Measurements from ENCODE around the gene RHOC. TPM values are rescaled to one million over a fixed set of nuclear protein-coding genes. Genes with fewer than 3 reads are reported as not detected.

RHOC gene
- total RNA-seq, 1 donor from 2014 or later = 516 TPM

- DNase-seq (ENCODE audit: low read depth) = no peak
Observed at GRCh38 chr1:112701227-112702066, 5.5 kb downstream of the RHOC start.

DNA sequence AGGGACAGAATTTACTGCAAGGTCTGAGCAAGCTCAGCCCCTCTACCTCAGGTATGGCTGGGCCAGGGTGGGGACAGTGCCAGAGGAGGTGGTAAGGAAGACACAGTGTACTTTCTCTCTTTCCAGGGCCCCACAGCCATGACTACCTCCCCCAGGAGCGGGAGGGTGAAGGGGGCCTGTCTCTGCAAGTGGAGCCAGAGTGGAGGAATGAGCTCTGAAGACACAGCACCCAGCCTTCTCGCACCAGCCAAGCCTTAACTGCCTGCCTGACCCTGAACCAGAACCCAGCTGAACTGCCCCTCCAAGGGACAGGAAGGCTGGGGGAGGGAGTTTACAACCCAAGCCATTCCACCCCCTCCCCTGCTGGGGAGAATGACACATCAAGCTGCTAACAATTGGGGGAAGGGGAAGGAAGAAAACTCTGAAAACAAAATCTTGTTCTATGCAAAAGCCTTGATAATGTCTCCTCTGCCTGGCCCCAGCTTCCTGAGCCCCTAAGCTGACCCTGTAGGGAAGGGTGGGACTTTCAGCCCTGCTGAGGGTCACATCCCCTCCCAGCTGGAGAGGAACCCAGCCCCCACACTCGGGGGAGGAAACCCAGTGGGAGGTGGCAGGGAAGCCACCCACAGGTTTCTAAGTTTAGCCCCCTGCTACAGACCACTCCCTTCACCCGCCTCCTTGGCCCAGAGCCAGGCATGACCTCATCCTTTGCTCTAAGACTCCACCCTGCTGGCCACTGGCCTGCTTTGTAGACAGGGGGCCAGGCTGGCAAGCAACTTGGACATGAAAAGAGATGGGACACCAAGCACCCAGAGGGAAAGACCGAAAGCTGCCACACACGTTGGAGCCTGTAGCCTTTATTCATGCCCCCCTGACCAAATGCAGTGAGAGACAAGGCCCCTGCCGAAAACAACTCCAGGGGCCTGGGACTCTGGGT lies 6.4 kb downstream of the RHOC start:
- peak; percentile 92 for DNase-seq (ENCODE audit: low read depth)

DNA sequence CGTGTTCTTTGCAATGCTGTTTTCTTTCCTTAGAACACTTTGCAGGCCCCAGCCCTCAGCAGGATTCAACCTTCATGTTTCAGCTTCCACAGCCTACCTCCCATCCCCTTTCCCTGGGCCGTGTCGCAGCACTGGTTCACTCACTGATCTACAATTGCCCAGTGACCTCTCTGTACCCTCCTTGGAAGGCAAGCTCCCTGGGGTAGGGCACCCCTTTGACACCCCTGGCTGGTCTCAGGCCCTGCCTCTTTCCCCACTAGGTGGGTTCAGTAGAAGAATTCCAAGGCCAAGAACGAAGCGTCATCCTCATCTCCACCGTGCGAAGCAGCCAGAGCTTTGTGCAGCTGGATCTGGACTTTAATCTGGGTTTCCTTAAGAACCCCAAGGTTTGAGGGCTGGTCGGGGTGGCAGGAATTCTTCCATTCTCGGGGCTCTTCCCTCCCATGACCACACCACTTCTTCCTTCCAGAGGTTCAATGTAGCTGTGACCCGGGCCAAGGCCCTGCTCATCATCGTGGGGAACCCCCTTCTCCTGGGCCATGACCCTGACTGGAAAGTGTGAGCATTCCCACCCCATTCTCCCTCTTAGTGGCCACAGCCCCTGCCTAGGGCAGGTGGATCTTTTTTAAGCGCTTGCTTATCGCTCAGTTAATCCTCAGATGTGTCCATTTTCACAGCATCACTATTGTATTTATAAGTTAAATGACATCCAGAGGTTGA lies 7.3 kb downstream of the RHOC start:
- DNase-seq (ENCODE audit: low read depth) = no peak

GRCh38 chr1:112698366-112699310 lies 8.3 kb downstream of the RHOC start:
- DNase-seq (ENCODE audit: low read depth) = no peak

DNA sequence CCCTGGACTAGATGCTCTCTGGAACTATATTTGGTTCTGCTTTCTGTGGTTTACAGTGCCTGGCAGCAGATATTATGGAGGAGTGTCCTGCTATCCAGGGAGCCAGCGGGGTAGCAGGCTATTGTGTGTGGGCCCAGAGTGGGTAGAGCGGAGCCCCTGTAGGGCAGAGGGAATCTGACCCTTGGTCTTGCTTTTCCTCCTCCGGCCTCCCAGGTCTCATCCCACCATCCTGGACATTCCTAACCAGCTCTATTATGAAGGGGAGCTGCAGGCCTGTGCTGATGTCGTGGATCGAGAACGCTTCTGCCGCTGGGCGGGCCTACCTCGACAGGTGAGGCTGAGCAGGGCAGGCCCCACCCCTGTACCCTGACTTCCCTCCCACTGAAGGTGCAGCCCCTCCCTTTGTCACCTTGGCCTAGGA lies 9.1 kb downstream of the RHOC start:
- DNase-seq (ENCODE audit: low read depth) = no peak

- DNase-seq (ENCODE audit: low read depth) = no peak
Observed at GRCh38 chr1:112696578-112697314, 10.2 kb downstream of the RHOC start.

DNA sequence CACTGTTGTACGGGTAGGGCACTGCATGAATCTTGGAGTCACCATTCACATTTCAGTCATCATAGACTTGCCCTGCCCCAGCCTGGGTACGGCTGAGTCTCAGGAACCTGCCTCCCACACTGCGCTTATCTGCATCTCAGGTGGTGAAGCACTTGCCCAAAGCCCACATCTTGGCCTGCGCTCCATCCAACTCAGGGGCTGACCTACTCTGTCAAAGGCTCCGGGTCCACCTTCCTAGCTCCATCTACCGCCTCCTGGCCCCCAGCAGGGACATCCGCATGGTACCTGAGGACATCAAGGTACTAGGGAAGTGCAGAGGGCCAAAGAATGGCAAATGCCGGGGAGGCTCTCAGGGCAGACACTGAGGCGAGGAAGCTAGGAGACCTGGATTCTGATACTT lies 11.7 kb downstream of the RHOC start:
- no peak for DNase-seq (ENCODE audit: low read depth)

DNA sequence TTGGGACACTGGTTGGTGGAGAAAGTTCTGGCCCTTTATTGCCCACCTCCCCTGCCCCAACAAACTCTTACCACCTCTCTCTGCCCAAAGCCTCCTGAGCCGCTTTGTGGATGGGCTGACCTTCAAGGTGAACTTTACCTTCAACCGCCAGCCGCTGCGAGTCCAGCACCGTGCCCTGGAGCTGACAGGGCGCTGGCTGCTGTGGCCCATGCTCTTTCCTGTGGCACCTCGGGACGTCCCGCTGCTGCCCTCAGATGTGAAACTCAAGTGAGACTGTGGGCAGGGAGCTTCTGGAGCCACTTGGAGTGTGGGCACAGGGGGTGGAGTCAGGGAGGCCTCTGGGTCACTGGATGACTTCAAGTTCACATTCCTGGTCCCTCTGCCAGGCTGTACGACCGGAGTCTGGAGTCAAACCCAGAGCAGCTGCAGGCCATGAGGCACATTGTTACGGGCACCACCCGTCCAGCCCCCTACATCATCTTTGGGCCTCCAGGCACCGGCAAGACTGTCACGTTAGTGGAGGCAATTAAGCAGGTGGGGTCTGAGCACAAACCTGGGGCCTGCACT lies 12.5 kb downstream of the RHOC start:
- DNase-seq (ENCODE audit: low read depth) = no peak

- DNase-seq (ENCODE audit: low read depth) = no peak
Observed at GRCh38 chr1:112693821-112694220, 13.1 kb downstream of the RHOC start.

DNA sequence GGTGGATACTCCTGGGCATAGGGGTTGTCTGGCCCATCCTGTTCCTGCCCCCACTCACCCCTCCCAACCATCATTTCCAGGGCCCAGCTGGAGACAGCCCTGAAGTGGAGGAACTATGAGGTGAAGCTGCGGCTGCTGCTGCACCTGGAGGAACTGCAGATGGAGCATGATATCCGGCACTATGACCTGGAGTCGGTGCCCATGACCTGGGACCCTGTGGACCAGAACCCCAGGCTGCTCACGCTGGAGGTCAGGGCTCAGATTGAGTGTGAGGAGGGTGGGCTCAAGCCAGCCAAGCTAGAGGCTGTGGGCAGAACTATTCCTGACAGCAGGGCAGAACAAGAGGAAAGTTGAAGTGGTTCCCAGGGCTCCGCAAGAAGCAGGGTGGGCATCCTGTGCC lies 14.2 kb downstream of the RHOC start:
- no peak for DNase-seq (ENCODE audit: low read depth)

GRCh38 chr1:112689842-112690237 lies 17.1 kb downstream of the RHOC start:
- no peak for DNase-seq (ENCODE audit: low read depth)

DNA sequence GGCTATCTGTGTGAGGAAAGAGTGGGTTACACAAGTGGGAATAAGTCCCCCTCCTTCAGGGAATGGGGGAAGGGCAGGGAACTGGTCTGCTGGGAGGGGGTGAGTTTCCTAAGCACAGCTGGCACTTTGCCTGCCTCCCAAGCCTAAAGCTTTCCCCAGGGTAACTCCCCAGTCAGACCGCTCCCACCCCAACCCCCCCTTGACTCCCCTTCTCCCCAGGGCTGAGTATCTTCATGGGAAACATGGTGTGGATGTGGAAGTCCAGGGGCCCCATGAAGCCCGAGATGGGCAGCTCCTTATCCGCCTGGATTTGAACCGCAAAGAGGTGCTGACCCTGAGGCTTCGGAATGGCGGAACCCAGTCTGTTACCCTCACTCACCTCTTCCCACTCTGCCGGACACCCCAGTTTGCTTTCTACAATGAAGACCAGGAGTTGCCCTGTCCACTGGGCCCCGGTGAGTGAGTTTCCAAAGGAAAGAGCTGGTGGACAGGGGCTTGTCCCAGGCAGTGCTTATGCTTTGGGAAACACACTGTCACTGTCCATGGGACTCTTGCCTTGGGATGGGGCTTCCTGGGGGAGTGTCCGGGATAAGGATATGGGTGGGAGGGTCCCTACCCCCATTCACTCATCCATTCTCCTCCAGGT lies 17.6 kb downstream of the RHOC start:
- no peak for DNase-seq (ENCODE audit: low read depth)

DNA sequence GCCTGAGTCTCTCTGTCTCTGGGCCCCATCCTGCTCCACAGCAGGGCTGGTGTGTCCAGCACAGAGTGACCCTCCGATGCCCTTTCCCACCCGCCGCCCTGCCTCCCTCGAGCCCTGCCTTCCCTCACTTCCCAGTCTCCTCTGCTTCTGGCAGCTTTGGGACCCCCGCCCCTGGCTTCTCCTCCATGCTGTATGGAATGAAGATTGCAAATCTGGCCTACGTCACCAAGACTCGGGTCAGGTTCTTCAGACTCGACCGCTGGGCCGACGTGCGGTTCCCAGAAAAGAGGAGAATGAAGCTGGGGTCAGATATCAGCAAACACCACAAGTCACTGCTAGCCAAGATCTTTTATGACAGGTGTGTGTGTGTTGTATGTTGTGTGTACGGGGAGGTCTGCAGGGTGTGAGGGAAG lies 18.1 kb downstream of the RHOC start:
- DNase-seq (ENCODE audit: low read depth) = no peak

GRCh38 chr1:112687785-112688496 lies 19.0 kb downstream of the RHOC start:
- DNase-seq (ENCODE audit: low read depth) = no peak

GRCh38 chr1:112687361-112687760 lies 19.6 kb downstream of the RHOC start:
- no peak for DNase-seq (ENCODE audit: low read depth)

GRCh38 chr1:112686835-112687234 lies 20.1 kb downstream of the RHOC start:
- DNase-seq (ENCODE audit: low read depth) = no peak

DNA sequence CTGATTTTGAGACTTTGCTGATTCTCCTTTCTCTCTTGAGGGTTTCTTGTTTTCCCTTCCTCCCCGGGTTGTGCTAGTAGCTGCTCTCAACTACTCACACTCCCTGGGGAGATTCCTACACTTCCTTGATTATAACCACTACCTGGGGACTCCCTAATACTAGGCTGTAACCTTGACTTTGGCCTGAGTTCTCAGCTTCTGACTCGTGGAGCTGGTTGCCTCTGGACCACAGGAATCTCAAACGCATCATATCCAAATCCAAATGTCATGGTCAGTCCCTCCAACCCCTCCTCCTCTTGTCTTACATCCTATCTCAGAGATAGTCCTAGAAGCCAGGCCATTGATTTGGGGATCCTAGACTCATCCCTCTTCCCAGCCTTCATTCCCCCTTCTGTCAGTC lies 20.5 kb downstream of the RHOC start:
- DNase-seq (ENCODE audit: low read depth) = no peak

- DNase-seq (ENCODE audit: low read depth) = no peak
Observed at GRCh38 chr1:112685913-112686312, 21.0 kb downstream of the RHOC start.

- DNase-seq (ENCODE audit: low read depth) = no peak
Observed at GRCh38 chr1:112678605-112679004, 28.3 kb downstream of the RHOC start.

Measured in renal cortical epithelial cell (primary cell).